HG03378 (cell line): ENCODE results near the gene PLEKHM1.
"Not testable (repeated sequence)": the region's sequence is repeated elsewhere in the genome, so short reads cannot be mapped to it uniquely, and the experiment has no call there.

Experiments
- ATAC-seq: cut with Tn5 transposase; IDR thresholded peaks from one replicate; pipeline ENCODE4 v1.9.1; 2021; ENCODE audit warnings: mild to moderate bottlenecking, moderate library complexity; ENCODE audit not compliant: unreplicated experiment

PLEKHM1 gene

DNA sequence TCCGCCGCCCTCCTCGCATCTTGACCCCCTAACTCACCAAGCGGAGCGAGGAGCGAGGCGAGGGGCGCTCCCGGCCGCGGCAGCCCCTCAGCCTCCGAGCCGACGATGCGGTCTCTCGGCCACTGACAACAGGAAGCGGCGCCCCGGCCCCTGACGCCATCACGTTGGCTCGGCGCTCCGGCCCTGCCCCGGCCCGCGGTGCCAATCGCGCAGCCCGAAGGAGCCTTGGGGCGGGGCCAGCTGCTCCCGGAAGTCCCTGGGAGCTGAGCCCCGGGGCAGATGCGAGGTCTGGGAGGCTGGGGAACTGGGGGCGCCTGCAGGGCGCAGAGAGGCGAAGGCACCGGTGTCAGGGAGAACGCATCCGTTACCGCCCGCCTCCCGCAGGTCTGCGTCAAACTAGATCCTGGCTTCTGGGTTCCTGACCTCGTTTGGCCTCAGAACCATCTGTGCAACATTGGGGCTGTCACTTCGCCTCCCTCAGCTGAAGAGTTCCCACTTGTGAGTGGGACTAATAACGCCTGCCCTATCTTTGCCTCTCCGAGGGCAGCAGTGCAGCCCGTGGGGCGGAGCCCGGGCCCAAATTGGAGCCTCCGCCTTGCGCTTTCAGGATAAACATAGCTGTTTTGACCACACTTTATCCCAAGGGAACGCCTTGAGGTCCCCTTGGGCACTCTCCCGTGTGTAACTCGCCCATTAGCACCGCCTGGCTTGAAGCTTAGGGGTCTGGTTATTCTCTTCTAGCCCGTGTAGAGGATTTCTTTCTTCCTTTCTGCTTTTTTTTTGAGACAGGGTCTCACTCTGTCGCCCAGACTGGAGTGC, at the start of gene PLEKHM1:
Gene PLEKHM1 (minus strand): TSS at position 107 of the 819 bp plus-strand sequence. CDS start 8,237 bp downstream, outside the sequence.
- peak; percentile 82 for ATAC-seq

DNA sequence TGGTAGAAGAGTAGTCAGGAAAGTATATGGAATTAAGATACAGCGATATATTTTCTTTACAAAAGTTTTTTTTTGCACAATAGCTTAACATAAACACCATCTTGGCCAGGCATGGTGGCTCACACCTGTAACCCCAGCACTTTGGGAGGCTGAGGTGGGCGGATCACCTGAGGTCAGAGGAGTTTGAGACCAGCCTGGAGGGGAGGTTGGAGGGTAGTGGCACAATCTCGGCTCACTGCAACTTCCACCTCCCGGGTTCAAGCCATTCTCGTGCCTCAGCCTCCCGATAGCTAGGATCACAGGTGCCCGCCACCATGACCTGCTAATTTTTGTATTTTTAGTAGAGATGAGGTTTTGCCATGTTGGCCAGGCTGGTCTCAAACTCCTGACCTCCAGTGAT, 47.6 kb upstream of the PLEKHM1 start:
- ATAC-seq: not testable (repeated sequence)

DNA sequence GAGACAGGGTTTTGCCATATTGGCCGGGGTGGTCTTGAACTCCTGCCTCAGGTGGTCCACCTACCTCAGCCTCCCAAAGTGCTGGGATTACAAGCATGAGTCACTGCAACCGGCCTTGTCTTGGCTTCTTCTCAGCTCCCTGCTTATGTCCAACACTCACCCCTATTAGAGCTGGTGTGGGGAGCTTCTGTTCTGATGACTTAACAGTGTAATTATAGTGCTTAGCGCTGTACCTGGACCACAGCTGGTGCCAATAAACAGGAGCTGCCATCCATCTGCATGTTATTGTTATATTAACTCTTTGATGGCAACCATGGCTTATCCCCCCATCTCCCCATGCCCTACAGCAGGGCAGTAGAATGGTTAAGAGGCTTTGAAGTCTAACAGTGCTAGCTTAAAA, 15.6 kb upstream of the PLEKHM1 start:
- ATAC-seq: not testable (repeated sequence)

DNA sequence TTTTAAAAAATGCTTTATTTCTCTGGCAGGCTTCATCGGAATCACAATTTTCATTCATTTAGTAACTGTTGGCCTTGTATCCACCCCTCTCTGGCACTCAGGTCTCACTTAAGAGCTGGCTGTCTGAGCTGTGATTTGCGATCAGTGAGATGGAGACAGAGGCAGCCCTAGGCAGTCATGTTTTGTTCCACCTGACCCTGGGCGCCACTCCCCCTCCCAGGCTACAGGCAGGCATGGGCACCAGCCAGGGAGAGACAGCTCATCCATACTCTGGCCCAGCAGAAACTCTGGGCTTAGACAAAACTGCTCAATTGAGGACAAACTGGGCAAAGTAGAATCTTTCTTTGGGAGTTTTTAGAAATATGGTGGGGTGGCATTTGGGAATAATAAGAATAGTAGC, 14.7 kb upstream of the PLEKHM1 start:
- not testable (repeated sequence) for ATAC-seq

DNA sequence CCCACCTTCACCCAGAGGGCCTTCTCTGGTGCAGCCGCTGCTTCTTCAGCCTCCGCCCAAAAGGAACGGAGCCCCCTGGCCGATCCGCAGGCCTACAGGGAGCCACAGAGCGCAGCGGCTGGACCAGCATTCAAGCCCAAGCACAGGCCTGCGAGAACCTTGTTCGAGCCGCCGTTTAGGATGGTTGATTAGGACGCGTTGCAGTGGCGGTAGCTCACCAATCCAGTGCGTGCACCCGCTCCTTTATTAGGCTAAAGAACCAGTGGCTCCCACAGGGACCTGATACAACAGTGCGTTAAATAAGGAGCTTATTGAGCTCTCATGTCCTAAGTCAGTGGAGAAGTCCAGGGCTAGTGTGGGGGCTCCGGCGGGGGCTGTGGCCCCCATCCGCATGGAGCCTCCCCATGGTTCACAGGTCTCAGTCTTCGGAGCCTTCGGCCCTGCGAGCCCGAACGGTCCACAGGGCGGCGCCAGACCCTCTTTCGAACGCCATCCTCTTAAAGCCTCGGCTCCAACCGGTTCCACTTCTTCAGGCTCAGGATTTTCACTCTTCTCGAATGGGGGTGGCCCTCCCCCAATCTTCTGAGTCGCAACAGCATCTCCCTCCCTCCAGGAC, 10.7 kb upstream of the PLEKHM1 start:
- ATAC-seq: not testable (repeated sequence)

DNA sequence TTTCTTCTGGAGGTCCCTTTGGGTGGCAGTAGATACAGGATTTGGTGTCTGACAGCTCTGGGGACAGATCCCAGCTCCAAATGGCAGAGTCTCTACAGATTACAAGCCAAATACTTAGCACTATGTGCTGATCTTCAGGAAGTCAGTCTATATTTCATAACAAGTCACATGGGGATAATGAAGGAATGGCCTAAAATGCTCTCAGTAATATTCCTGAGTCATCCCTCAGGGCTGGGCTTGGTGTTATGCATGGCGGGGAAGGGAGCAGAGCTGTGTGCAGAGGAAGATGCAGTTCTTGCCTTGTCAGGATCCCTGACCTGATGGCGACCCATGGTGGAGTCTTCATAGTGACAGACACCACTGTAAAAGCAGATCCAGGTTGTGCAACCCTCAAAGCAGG, 10.0 kb upstream of the PLEKHM1 start:
- not testable (repeated sequence) for ATAC-seq

DNA sequence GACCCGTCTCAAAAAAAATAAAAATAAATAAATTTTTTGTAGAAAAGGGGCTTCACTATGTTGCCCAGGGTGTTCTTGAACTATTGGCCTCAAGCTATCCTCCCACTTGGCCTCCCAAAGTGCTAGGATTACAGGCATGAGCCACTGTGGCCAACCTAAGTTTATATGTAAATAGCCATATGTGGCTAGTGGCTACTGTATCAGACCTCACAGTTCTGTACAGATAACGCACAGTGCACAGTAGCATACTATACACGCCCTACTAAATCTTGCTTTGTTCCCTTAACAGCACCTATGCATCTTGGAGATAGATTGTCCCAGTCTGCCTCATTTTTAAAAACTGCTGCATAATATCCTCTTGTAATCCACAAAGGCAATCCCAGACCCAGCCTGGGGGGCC, 8.7 kb upstream of the PLEKHM1 start:
- not testable (repeated sequence) for ATAC-seq

DNA sequence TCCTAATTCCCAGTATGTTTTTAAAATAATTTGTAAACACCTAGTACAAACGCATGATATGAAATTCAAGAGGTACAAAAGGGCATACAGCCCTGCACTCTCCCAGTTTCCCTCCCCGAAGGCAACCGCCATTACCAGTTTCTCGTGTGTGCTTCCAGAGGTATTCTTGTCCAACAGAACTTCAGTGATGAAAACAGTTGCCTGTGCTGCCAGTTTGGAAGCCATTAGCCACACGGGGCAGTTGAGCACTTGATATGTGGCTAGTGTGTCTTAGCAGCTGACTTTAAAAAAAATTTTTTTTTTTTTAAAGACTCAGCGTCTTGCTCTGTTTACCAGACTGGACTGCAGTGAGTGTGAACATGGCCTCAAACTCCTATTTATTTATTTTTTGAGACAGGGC, 7.9 kb upstream of the PLEKHM1 start:
- ATAC-seq: not testable (repeated sequence)

DNA sequence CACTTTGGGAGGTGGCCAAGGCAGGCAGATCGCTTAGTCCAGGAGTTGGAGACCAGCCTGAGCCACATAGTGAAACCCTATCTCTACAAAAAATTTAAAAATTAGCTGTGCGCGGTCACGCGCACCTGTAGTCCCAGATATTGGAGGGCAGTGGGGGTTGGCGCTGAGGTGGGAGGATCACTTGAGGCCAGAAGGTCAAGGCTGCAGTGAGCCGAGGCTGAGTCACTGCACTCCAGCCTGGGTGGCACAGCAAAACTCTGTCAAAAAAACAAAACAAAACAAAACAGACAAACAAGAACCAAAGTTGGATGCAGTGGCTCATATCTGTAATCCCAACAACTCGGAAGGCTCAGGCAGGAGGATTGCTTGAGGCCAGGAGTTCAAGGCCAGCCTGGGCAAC, 6.9 kb upstream of the PLEKHM1 start:
- not testable (repeated sequence) for ATAC-seq

DNA sequence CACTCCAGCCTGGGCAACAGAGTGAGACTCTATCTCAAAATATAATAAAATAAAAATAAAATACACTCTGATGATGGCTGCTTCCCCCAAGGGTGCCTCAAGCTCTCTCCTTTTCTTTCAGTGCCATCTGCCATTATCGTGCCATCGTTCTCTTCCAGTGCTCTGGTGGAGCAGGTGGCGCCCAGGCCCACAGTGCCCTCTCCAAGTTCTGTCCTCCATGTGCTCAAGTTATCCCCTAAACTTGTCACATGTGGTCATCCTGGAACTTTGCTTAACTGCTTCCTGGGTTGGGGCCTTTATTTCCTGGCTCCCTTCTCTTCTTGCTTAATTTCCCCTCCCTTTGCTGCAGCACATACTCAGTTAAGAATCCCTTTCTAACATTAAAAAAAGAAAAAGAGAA, 6.0 kb upstream of the PLEKHM1 start:
- ATAC-seq: not testable (repeated sequence)

DNA sequence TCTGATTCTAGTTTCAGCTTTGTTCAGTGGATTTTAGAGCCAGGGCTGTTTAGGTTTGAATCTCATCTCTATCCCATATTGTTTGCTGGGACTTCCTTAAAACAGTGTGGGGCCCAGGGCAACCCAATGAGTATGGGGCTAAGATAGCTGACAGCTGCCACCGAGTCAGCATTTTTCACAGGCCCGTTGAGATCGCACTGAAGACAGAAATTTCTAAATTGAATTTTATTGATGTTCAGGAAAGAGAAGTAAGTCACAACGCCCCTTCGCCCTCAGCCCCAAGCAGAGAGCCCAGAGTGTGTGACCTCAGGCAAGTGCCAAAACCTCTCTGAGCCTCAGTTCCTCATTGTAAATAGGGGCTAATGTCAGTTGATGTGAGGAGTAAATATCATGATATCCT, 4.0 kb upstream of the PLEKHM1 start:
- ATAC-seq: not testable (repeated sequence)

DNA sequence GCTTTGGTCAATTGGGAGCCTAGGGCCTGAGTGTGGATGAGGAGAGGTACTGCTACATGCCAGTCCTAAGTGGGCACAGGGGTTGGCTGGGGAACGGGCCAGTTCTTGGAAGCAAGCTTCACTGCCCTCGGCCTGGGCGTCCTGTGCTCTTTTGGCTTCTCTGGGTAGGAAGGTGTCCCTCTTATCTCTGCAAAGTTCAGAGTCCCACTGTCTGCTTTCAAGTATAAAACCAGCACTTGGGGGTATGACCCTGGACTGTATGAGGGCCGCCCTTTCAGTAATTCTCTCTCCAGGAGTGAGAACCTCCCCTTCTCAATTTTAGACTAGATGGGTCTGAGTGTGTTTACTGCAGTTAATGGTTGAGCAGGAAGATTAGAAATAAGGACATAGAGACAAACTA, 1.6 kb upstream of the PLEKHM1 start:
- ATAC-seq: not testable (repeated sequence)

DNA sequence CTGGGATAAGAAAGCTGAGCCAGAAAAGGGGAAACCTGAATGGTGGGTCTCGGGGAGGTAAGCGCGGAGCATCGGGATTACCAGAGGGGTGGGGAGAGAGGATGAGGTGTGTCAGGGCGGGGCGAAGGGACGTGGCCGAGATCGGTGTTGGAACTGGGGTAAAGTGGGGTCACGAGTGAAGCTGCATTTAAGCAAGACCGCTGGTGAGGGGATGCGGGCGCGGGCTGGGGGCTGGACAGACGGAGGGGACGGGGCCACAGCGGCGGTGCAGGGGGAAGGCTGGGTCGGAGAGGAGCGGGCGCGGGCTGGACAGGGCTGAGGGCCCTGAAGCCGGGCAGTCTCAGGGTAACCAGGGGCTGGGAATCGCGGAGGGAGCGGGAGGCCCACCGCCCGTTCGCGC, 323 bp downstream of the PLEKHM1 start:
- ATAC-seq: peak; percentile 15

DNA sequence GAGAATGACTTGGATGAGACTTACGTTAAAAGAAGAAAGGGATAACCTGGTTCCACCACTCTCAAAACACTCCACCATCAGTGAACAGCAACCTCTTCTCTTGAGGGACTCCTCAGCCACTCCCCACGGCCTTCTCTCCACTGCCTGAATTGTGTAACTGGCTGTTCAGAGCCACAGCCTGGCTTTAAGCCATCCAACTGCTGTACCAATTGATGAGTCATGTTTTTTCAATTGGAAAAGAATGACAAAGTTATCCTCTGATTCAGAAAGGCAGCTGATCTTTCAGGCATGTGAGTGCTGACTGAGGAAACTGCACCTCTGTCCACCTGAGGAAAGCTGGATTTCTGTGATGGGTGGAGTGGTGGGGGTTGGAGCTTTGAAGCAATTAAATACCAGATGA, 2.8 kb downstream of the PLEKHM1 start:
- not testable (repeated sequence) for ATAC-seq

DNA sequence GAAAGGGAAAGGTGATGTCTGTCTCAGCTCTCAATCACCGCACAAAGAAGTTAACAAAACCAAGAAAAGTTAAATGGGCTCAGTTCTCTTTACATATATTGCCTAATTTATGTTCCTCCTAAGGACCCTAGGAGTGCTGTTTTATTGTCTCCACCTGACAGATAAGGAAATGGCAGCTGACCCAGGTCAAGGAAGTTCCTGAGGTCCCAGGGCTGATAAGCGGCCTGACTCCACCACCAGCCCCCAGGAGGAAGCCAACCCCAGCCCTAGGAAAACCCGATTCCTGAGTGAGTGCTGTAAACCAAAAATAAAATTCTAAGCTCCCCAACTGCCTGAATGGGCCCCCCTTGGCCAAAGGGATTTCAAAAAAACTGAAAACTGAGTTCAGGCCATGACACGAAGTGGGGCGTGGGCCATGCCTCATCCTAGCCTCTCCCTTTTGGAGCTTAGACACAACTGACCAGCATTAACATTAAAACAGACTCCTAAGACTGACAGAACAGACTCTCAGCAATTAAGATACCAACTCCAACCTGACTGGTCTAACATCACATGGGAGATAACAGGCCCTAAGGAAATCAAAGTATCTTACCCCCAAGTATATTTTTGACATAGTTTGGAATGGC, 6.8 kb downstream of the PLEKHM1 start:
- ATAC-seq: not testable (repeated sequence)

DNA sequence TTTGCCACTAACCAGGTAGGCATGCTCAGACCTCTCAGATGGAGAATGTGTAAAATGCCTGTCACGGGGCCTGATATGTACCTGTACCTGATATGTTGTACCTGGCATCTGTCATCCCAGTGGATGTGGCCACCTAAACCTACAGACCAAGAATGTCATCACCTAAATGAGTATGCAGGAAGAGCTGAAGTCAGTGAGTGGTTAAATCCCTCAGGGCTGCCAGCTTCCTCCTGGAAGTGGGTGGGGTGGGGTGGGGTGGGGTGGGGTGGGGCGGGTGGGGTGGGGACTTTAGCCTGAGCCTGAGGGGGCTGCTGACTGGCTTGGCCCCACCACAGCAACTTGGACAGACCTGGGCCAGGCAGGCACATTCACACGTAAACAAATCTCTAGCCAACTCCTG, 7.3 kb downstream of the PLEKHM1 start:
- not testable (repeated sequence) for ATAC-seq

DNA sequence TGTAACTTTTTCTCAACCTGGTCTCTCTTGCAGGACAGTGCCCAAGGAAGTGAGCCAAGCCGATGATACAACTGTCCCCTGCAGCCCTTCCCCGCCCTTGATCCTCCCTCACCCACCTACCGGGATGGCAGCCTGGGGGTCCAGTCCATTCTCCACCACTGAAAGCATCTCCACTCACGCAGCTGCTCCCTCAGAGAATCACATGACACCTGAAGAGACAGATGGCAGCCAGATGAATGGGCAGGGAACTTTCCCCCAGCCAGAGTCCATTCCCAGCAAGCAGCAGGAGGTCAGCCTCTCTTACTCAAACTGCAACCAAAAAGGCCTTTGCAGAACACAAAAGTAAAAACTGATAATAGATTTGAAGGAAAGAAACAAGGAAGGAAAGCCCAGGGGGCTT, 8.2 kb downstream of the PLEKHM1 start:
- not testable (repeated sequence) for ATAC-seq

DNA sequence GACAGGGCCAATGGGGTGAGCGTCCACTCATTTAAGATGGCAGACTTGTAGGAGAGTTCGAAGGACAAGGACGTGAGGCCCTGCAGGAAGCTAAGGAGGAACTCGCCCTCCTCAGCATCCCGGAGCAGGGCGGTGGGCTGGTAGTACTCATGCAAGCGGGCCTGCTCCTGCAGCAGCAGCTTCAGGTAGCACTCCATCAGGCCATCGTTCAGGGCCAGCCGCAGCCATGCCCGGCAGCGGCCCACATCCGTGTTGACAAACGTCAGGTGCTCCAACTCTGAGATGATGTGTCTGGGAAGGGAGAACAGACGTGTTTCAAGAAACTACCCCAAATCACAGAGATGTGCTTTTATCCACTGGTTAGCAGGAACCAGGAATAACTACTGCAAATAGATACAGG, 15.1 kb downstream of the PLEKHM1 start:
- ATAC-seq: not testable (repeated sequence)

DNA sequence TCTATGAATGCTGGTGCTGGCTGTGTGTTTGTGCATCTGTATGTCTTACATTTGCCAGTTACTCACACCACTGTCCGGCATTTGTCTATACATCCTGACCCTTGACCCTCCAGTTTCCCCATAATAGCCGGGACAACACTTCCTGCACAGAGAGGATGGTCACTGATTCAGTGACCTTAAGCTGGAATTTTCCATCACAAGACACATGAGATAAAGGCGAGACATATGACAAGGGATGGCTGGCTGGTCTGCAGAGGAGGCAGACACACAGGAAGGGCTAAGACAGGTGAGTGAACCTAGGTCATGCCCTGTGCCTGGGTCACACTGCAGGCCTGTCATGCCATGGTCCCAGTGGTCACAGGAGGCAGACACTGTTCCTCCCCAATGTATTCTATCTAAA, 18.3 kb downstream of the PLEKHM1 start:
- ATAC-seq: not testable (repeated sequence)

DNA sequence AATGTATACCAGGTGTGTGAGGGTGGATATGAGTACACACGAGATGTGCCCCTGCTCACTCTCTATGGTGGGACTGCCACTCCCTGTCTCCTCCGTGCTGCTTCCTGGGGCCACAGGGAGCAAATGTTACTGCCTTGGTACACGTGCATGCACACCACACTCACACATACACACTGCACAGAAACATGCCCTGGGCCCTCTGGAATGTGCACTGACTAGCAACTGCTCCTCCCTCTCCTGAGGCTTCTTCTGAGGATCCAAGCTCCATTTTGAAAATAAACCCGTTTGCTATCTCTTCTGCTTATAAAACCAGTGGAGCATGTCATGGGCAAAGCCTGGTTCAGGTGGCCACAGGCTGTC, 21.3 kb downstream of the PLEKHM1 start:
- not testable (repeated sequence) for ATAC-seq

DNA sequence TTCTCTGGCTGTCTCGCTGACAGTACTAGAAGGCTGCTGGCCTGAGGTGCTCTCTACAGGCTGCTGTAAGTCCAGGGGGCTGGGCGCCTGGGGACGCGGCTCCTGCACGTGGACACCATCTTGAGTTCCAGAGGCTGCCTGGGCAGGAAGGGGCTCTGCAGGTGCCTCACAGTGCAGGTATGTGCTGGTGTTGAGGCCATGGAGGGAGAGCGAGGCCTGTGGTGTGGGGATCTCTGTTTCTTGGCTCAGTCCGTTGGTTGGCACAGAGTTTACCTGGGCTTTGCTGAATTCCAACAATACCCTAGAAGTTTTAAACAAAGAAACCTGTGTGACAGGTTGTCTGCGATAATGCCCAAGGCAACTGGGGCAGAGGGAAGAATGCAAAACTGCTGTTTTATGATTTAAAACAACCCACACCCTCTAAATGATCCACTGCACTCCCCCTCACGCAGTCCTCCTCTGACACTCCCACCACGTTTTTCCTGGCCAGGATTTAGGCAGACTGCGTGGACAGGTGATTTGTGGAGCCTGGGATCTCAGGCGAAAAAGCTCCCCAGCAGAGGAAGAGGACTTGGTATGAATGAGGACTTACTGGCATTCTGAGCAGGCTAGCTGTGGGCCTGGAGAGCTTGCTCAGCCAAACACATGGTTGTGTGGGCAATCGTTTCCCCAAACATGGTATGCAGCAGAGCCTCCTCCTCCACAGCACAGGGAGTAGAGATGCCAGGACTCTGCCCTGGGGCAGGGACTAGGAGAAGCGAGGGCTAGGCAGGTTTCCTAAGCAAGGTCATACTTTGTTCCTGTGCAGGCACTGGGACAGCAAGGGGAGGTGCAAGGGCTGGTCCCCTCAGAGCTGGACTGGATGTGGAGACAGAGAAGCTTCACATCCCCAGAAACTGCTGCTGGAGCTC, 22.0 kb downstream of the PLEKHM1 start:
- not testable (repeated sequence) for ATAC-seq
